H1 (cell line): ENCODE results near the gene PAGE2B. TPM values are rescaled to one million over a fixed set of nuclear protein-coding genes. Genes with fewer than 3 reads are reported as not detected.

ENCODE experiments used
- CTCF ChIA-PET: fragments of 300-600 bp; sonication (Branson Sonifier 250); formaldehyde crosslinking; loops from one replicate; lab custom pipeline; 2021; ENCODE audit not compliant: partially characterized antibody; lab: Charles Lee
- POLR2A ChIA-PET: fragments of 300-600 bp; sonication (Branson Sonifier 250); formaldehyde crosslinking; loops from one replicate; lab custom pipeline; 2021; ENCODE audit warnings: inconsistent platforms; ENCODE audit not compliant: partially characterized antibody; lab: Charles Lee
- DNase-seq, 2 experiments: peaks; one replicate each; pipeline versions ENCODE4 v3.0.0 to v3.0.0-alpha.2; 2010 to 2022; ENCODE audit warnings: low spot score in 2 of 2, low read depth in 1 of 2, mixed read lengths in 1 of 2
- FAIRE-seq: peaks from 2 replicates; lab custom pipeline; 2011; peaks lifted over from hg19 to GRCh38; lab: Jason Lieb, UNC
- H2AFZ ChIP-seq: 2 replicates; pipeline ENCODE4 v1.8.1; 2012; ENCODE audit warnings: low read length, inconsistent platforms
- H2AK5ac ChIP-seq: 2 replicates; pipeline ENCODE4 v1.6.1; 2013; ENCODE audit warnings: low read depth, low read length
- H2BK120ac ChIP-seq: replicated peaks from 2 replicates; pipeline ENCODE3; 2013; ENCODE audit warnings: low read depth, low read length, inconsistent platforms
- H2BK12ac ChIP-seq: 2 replicates; pipeline ENCODE4 v1.6.1; 2013; ENCODE audit warnings: low read depth, low read length
- H2BK15ac ChIP-seq: 2 replicates; pipeline ENCODE4 v1.6.1; 2013; ENCODE audit warnings: low read length
- H2BK20ac ChIP-seq: 2 replicates; pipeline ENCODE4 v1.6.1; 2013; ENCODE audit warnings: low read length
- H2BK5ac ChIP-seq: 2 replicates; pipeline ENCODE4 v1.6.1; 2013; ENCODE audit warnings: low read depth, low read length
- H3K14ac ChIP-seq: 2 replicates; pipeline ENCODE4 v1.6.1; 2013; ENCODE audit warnings: inconsistent platforms; ENCODE audit not compliant: insufficient read length
- H3K18ac ChIP-seq: 2 replicates; pipeline ENCODE4 v1.6.1; 2013; ENCODE audit warnings: low read length; ENCODE audit errors: extremely low read depth
- H3K23ac ChIP-seq: 2 replicates; pipeline ENCODE4 v1.6.1; 2013; ENCODE audit warnings: inconsistent platforms; ENCODE audit not compliant: insufficient read length
- H3K23me2 ChIP-seq: 2 replicates; pipeline ENCODE4 v1.6.1; 2013; ENCODE audit warnings: low read depth, low read length
- H3K27ac ChIP-seq: 2 replicates; pipeline ENCODE4 v1.6.1; 2011; ENCODE audit warnings: low read depth, low read length, inconsistent platforms
- H3K27me3 ChIP-seq, 4 experiments: replicated peaks in 1 of 4; 1 replicate in 1 of 4; 2 replicates in 3 of 4; pipeline versions ENCODE4 v1.6.1 to v1.8.1; 2011 to 2013; ENCODE audit warnings: low read length in 3 of 4, mild to moderate bottlenecking in 3 of 4, inconsistent platforms in 2 of 4, mixed read lengths in 2 of 4, moderate library complexity in 1 of 4; ENCODE audit not compliant: control insufficient read depth in 3 of 4, insufficient read depth in 3 of 4; ENCODE audit errors: extremely low read depth in 1 of 4
- H3K36me3 ChIP-seq, 4 experiments: 2 replicates each; pipeline versions ENCODE4 v1.6.1 to v1.8.1; 2011 to 2013; ENCODE audit warnings: mild to moderate bottlenecking in 4 of 4, low read length in 3 of 4, moderate library complexity in 2 of 4, control low read depth in 1 of 4, inconsistent platforms in 1 of 4; ENCODE audit not compliant: insufficient read depth in 4 of 4, control insufficient read depth in 2 of 4
- H3K4ac ChIP-seq: replicated peaks from 2 replicates; pipeline ENCODE3; 2013; ENCODE audit warnings: low read length, low read depth, mixed read lengths, inconsistent platforms; ENCODE audit not compliant: insufficient read length
- H3K4me1 ChIP-seq, 4 experiments: replicated peaks in 1 of 4; 1 replicate in 1 of 4; 2 replicates in 3 of 4; pipeline versions ENCODE4 v1.6.1 to v1.8.1; 2011 to 2013; ENCODE audit warnings: low read length in 3 of 4, inconsistent platforms in 2 of 4, mixed read lengths in 1 of 4; ENCODE audit not compliant: insufficient read depth in 4 of 4, control insufficient read depth in 3 of 4
- H3K4me2 ChIP-seq, 2 experiments: 2 replicates each; pipeline versions ENCODE4 v1.6.1 to v1.8.1; 2011 to 2013; ENCODE audit warnings: low read depth in 2 of 2, low read length in 2 of 2, control low read depth in 1 of 2, inconsistent platforms in 1 of 2, mild to moderate bottlenecking in 1 of 2; ENCODE audit not compliant: insufficient read depth in 1 of 2
- H3K4me3 ChIP-seq, 4 experiments: fragments of 200-600, 300-600 bp in 1 of 4; sonication (generic), shearing (Covaris generic), sonication (Bioruptor Twin) in 1 of 4; 2 replicates each; pipeline versions ENCODE4 v1.5.1 to v1.8.1; 2011 to 2016; ENCODE audit warnings: low read length in 4 of 4, low read depth in 3 of 4, control low read depth in 2 of 4, inconsistent platforms in 2 of 4, mild to moderate bottlenecking in 2 of 4, mixed read lengths in 1 of 4, moderate library complexity in 1 of 4; ENCODE audit not compliant: insufficient read depth in 2 of 4; ENCODE audit errors: extremely low read depth in 1 of 4
- H3K56ac ChIP-seq: replicated peaks from 2 replicates; pipeline ENCODE3; 2013; ENCODE audit warnings: low read depth, mild to moderate bottlenecking, mixed read lengths, low read length, inconsistent platforms; ENCODE audit not compliant: insufficient read length
- H3K79me1 ChIP-seq: 2 replicates; pipeline ENCODE4 v1.6.1; 2013; ENCODE audit warnings: low read depth, low read length, control low read depth
- H3K79me2 ChIP-seq, 2 experiments: 2 replicates each; pipeline versions ENCODE4 v1.6.1 to v1.8.1; 2012 to 2013; ENCODE audit warnings: low read length in 2 of 2, mild to moderate bottlenecking in 2 of 2, inconsistent platforms in 1 of 2; ENCODE audit not compliant: insufficient read depth in 2 of 2, control insufficient read depth in 1 of 2
- H3K9ac ChIP-seq, 4 experiments: replicated peaks in 1 of 4; 1 replicate in 1 of 4; 2 replicates in 3 of 4; pipeline versions ENCODE4 v1.6.1 to v1.8.1; 2011 to 2013; ENCODE audit warnings: low read depth in 3 of 4, low read length in 3 of 4, control low read depth in 2 of 4, mild to moderate bottlenecking in 2 of 4, moderate library complexity in 2 of 4, inconsistent platforms in 1 of 4; ENCODE audit errors: extremely low read depth in 1 of 4
- H3K9me3 ChIP-seq, 2 experiments: 2 replicates each; pipeline versions ENCODE4 v1.6.1 to v1.8.1; 2012 to 2013; ENCODE audit warnings: mild to moderate bottlenecking in 2 of 2, moderate library complexity in 2 of 2, control low read depth in 1 of 2, inconsistent platforms in 1 of 2, low read depth in 1 of 2, low read length in 1 of 2, mixed read lengths in 1 of 2; ENCODE audit not compliant: insufficient read depth in 2 of 2
- H4K20me1 ChIP-seq, 2 experiments: replicated peaks in 1 of 2; 2 replicates each; pipeline versions ENCODE3 to v1.8.1; 2011 to 2013; ENCODE audit warnings: inconsistent platforms in 2 of 2, low read length in 2 of 2, mild to moderate bottlenecking in 1 of 2; ENCODE audit not compliant: insufficient read depth in 2 of 2, control insufficient read depth in 1 of 2
- H4K5ac ChIP-seq: 2 replicates; pipeline ENCODE4 v1.6.1; 2013; ENCODE audit warnings: low read length, low read depth, mixed read lengths, inconsistent platforms; ENCODE audit not compliant: insufficient read length
- H4K8ac ChIP-seq: 2 replicates; pipeline ENCODE4 v1.8.0; 2013; ENCODE audit warnings: mild to moderate bottlenecking, moderate library complexity, low read length, inconsistent platforms; ENCODE audit not compliant: insufficient read depth; ENCODE audit errors: extremely low read depth
- H4K91ac ChIP-seq: replicated peaks from 2 replicates; pipeline ENCODE3; 2013; ENCODE audit warnings: low read length, mixed read lengths, inconsistent platforms; ENCODE audit not compliant: insufficient read length
- CBX5 ChIP-seq: fragments of 300-800, 300-1000 bp; sonication (generic); IDR thresholded peaks from 2 replicates; pipeline ENCODE4 v1.7.1; 2016; ENCODE audit warnings: antibody characterized with exemption, low read length, low read depth
- CHD2 ChIP-seq: IDR thresholded peaks from 2 replicates; pipeline ENCODE4 v1.6.1; 2012; ENCODE audit warnings: low read length, improper control_type of control experiment
- EGR1 ChIP-seq: IDR thresholded peaks from 2 replicates; pipeline ENCODE4 v1.6.1; 2011; ENCODE audit warnings: low read depth, low read length, borderline replicate concordance
- HDAC6 ChIP-seq: IDR thresholded peaks from one replicate; pipeline ENCODE4 v1.7.1; 2012; ENCODE audit warnings: low read depth, mild to moderate bottlenecking, inconsistent platforms, low read length, moderate library complexity
- KDM4A ChIP-seq: IDR thresholded peaks from one replicate; pipeline ENCODE4 v1.7.1; 2012; ENCODE audit warnings: low read depth, mild to moderate bottlenecking, moderate library complexity, low read length, inconsistent platforms; ENCODE audit not compliant: severe bottlenecking
- MAFK ChIP-seq: IDR thresholded peaks from 2 replicates; pipeline ENCODE4 v1.6.1; 2012; ENCODE audit warnings: low read depth, mild to moderate bottlenecking, improper control_type of control experiment, low read length
- NANOG ChIP-seq: IDR thresholded peaks from 2 replicates; pipeline ENCODE4 v1.6.1; 2011; ENCODE audit warnings: low read length, low read depth, mild to moderate bottlenecking, inconsistent platforms; ENCODE audit not compliant: insufficient read depth, poor library complexity, severe bottlenecking
- PHF8 ChIP-seq: fragments of 200-600 bp; sonication (generic); conservative IDR thresholded peaks from 2 replicates; pipeline ENCODE4 v1.7.1; 2012; ENCODE audit warnings: low read depth, mild to moderate bottlenecking, inconsistent platforms, low read length, moderate library complexity
- POLR2A ChIP-seq, 2 experiments: IDR thresholded peaks; 1 replicate in 1 of 2; 2 replicates in 1 of 2; pipeline ENCODE4 v1.6.1; 2011; ENCODE audit warnings: low read depth in 2 of 2, low read length in 2 of 2, mild to moderate bottlenecking in 2 of 2; ENCODE audit errors: control extremely low read depth in 1 of 2
- SIX5 ChIP-seq: IDR thresholded peaks from 2 replicates; pipeline ENCODE4 v1.6.1; 2011; ENCODE audit warnings: mild to moderate bottlenecking, low read depth, low read length
- TCF12 ChIP-seq: IDR thresholded peaks from 2 replicates; pipeline ENCODE4 v1.6.1; 2011; ENCODE audit warnings: low read depth, mild to moderate bottlenecking, low read length
- TEAD4 ChIP-seq: IDR thresholded peaks from 2 replicates; pipeline ENCODE4 v1.6.1; 2012; ENCODE audit warnings: low read depth, low read length, inconsistent platforms, mixed read lengths
- polyA plus RNA-seq, 7 experiments: library from polyadenylated mRNA; depleted of rRNA in 3 of 7; stranded (reverse) in 5 of 7; unstranded in 2 of 7; fragments of >200 nt in 5 of 7; fragments of 200-250 nt in 2 of 7; gene quantifications; 1 replicate in 5 of 7; 2 replicates in 1 of 7; 4 replicates in 1 of 7; pipeline versions ENCODE4 v1.2.1 to v1.2.3, GENCODE V29; 2011 to 2013; ENCODE audit warnings: missing spikeins in 2 of 7, mixed read lengths in 2 of 7
- total RNA-seq: library from RNA; stranded (reverse); fragmentation: NEBNext Ultra II Directional; extraction: Animal tissue kit (Norgen Biotek cat#: 25700); gene quantifications from 2 replicates; pipeline ENCODE4 v1.2.1, GENCODE V29; 2021
- TF ChIP-seq, protein P1 (sequence below): IDR thresholded peaks from 2 replicates; pipeline ENCODE4 v1.6.1; 2011; ENCODE audit warnings: low read depth, mild to moderate bottlenecking, low read length; ENCODE audit not compliant: insufficient read depth
- TF ChIP-seq, protein P2 (sequence below): IDR thresholded peaks from 2 replicates; pipeline ENCODE4 v1.6.1; 2011; ENCODE audit warnings: low read length, improper control_type of control experiment

PAGE2B gene
- total and polyA plus RNA-seq, 2 of the 8 experiments (the other 6 are each of a cell fraction or from before 2014, with no cell fraction given), result not detected

DNA sequence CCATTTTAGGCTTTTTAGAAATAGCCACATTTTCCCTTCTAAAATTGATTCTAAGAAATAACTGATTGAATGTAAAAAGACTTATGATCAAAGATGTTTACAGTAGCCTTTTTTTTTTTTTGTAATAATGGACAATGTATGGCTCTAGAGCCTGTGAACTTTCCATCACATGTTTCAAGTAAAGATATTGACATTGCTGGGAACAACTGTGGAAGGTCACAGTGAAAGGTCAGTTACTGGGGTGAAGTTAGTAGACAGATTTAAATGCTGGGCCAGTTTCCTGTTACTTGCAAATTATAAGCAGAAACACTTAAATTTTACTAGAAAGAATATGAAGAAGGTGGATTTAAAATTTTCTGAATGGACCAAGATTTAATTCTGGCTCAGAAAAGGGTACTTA, 32.4 kb downstream of the PAGE2B start:
- Histone ChIP-seq H2AK5ac (no peak overlapping the region), H3K23ac (no peak overlapping the region), H3K4me3 (no peak overlapping the region), H3K9ac (no peak overlapping the region), H3K27me3 (no peaks in the 10 kb centered on the region), H2BK5ac (no peak overlapping the region), H2BK20ac (no peak overlapping the region), H4K8ac (no peak overlapping the region), H4K91ac (no peak overlapping the region), H3K56ac (no peak overlapping the region), H4K5ac (no peak overlapping the region), H3K14ac (no peak overlapping the region), H2BK12ac (no peak overlapping the region), H3K4me1 (no peaks in the 10 kb centered on the region), H3K18ac (no peak overlapping the region), H2BK120ac (no peak overlapping the region), H3K79me1 (no peaks in the 10 kb centered on the region), H3K27ac (no peak overlapping the region), H2BK15ac (no peak overlapping the region), H4K20me1 (no peaks in the 10 kb centered on the region), H3K4me2 (no peak overlapping the region), H3K79me2 (no peaks in the 10 kb centered on the region), H3K36me3 (no peaks in the 10 kb centered on the region), H3K9me3 (no peaks in the 10 kb centered on the region; a peak in 1 of 4 replicates), H2AFZ (no peak overlapping the region), H3K4ac (no peak overlapping the region), H3K23me2 (no peaks in the 10 kb centered on the region)
- DNase-seq (no peak), FAIRE-seq (no peak)
- ChIA-PET CTCF (no interaction called here), POLR2A (no interaction called here)
- TF ChIP-seq TCF12 (no peak), HDAC6 (no peak), MAFK (no peak), POLR2A (IDR thresholded peaks at IDR 0.05; ENCODE audit: control extremely low read depth in 1 of 2, low read depth in 2 of 2, low read length in 2 of 2) (no peak), CBX5 (no peak), PHF8 (no peak), EGR1 (no peak), CHD2 (no peak), SIX5 (no peak), NANOG (no peak), TEAD4 (no peak), KDM4A (no peak)
- TF ChIP-seq, protein P1, sequence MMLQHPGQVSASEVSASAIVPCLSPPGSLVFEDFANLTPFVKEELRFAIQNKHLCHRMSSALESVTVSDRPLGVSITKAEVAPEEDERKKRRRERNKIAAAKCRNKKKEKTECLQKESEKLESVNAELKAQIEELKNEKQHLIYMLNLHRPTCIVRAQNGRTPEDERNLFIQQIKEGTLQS, result no peak
- TF ChIP-seq, protein P2, sequence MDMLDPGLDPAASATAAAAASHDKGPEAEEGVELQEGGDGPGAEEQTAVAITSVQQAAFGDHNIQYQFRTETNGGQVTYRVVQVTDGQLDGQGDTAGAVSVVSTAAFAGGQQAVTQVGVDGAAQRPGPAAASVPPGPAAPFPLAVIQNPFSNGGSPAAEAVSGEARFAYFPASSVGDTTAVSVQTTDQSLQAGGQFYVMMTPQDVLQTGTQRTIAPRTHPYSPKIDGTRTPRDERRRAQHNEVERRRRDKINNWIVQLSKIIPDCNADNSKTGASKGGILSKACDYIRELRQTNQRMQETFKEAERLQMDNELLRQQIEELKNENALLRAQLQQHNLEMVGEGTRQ, result no peak
